Ishikawa (cell line): ENCODE results near the gene MAGI2.

ENCODE experiments used
- CEBPB ChIP-seq: IDR thresholded peaks from 2 replicates; pipeline ENCODE4 v1.6.1; 2012
- CREB1 ChIP-seq: IDR thresholded peaks from 2 replicates; pipeline ENCODE4 v1.6.1; 2012; ENCODE audit warnings: low read depth
- EGR1 ChIP-seq: IDR thresholded peaks from 2 replicates; pipeline ENCODE4 v1.6.1; 2012
- EP300 ChIP-seq: IDR thresholded peaks from 2 replicates; pipeline ENCODE4 v1.6.1; 2012; ENCODE audit warnings: borderline replicate concordance
- FOXM1 ChIP-seq: IDR thresholded peaks from 2 replicates; pipeline ENCODE4 v1.6.1; 2012; ENCODE audit warnings: low read depth, borderline replicate concordance
- NFIC ChIP-seq: IDR thresholded peaks from 2 replicates; pipeline ENCODE4 v1.6.1; 2012
- RAD21 ChIP-seq: IDR thresholded peaks from 2 replicates; pipeline ENCODE4 v1.6.1; 2012; ENCODE audit warnings: low read depth
- TAF1 ChIP-seq: IDR thresholded peaks from 2 replicates; pipeline ENCODE4 v1.6.1; 2012; ENCODE audit warnings: low read depth, mild to moderate bottlenecking
- TCF12 ChIP-seq: IDR thresholded peaks from 2 replicates; pipeline ENCODE4 v1.6.1; 2012; ENCODE audit warnings: low read depth
- TEAD4 ChIP-seq: IDR thresholded peaks from 2 replicates; pipeline ENCODE4 v1.6.1; 2012
- YY1 ChIP-seq: IDR thresholded peaks from 2 replicates; pipeline ENCODE4 v1.6.1; 2012; ENCODE audit warnings: low read depth
- ZBTB7A ChIP-seq: IDR thresholded peaks from 2 replicates; pipeline ENCODE4 v1.6.1; 2012; ENCODE audit warnings: low read depth
- TF ChIP-seq, protein P1 (sequence below): IDR thresholded peaks from 2 replicates; pipeline ENCODE4 v1.6.1; 2012; ENCODE audit warnings: low read depth, mild to moderate bottlenecking
- TF ChIP-seq, protein P2 (sequence below): IDR thresholded peaks from 2 replicates; pipeline ENCODE4 v1.6.1; 2012
- TF ChIP-seq, protein P3 (sequence below): IDR thresholded peaks from 2 replicates; pipeline ENCODE4 v1.6.1; 2012

MAGI2 gene

GRCh38 chr7:78780560-78780959, 672.9 kb downstream of the MAGI2 start:
- TF ChIP-seq ZBTB7A (no peak), EP300 (no peak), TCF12 (no peak), EGR1 (no peak), CREB1 (no peak), TEAD4 (no peak)
- TF ChIP-seq, protein P1, sequence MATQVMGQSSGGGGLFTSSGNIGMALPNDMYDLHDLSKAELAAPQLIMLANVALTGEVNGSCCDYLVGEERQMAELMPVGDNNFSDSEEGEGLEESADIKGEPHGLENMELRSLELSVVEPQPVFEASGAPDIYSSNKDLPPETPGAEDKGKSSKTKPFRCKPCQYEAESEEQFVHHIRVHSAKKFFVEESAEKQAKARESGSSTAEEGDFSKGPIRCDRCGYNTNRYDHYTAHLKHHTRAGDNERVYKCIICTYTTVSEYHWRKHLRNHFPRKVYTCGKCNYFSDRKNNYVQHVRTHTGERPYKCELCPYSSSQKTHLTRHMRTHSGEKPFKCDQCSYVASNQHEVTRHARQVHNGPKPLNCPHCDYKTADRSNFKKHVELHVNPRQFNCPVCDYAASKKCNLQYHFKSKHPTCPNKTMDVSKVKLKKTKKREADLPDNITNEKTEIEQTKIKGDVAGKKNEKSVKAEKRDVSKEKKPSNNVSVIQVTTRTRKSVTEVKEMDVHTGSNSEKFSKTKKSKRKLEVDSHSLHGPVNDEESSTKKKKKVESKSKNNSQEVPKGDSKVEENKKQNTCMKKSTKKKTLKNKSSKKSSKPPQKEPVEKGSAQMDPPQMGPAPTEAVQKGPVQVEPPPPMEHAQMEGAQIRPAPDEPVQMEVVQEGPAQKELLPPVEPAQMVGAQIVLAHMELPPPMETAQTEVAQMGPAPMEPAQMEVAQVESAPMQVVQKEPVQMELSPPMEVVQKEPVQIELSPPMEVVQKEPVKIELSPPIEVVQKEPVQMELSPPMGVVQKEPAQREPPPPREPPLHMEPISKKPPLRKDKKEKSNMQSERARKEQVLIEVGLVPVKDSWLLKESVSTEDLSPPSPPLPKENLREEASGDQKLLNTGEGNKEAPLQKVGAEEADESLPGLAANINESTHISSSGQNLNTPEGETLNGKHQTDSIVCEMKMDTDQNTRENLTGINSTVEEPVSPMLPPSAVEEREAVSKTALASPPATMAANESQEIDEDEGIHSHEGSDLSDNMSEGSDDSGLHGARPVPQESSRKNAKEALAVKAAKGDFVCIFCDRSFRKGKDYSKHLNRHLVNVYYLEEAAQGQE: no peak

DNA sequence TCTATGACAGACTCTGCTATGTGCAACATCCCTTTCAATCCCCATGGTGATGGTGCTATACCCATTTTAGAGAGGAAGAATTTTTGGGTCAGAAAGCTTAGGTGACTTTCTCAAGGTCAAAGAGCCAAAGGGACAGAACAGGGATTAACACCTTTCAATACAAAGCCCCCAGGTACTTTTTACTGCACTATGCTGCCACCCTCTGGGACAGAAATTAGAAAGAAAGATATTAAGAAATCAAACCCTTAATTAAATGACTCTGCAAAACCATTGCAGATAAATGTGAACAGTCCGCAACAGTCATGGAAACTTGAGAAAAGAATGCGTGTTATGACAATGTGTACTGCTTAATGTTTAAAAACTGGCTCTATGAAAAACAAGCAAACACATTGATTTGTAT, 673.7 kb downstream of the MAGI2 start:
- TF ChIP-seq, protein P2, sequence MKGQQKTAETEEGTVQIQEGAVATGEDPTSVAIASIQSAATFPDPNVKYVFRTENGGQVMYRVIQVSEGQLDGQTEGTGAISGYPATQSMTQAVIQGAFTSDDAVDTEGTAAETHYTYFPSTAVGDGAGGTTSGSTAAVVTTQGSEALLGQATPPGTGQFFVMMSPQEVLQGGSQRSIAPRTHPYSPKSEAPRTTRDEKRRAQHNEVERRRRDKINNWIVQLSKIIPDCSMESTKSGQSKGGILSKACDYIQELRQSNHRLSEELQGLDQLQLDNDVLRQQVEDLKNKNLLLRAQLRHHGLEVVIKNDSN: no peak
- TF ChIP-seq TEAD4 (no peak), ZBTB7A (no peak), YY1 (no peak)

DNA sequence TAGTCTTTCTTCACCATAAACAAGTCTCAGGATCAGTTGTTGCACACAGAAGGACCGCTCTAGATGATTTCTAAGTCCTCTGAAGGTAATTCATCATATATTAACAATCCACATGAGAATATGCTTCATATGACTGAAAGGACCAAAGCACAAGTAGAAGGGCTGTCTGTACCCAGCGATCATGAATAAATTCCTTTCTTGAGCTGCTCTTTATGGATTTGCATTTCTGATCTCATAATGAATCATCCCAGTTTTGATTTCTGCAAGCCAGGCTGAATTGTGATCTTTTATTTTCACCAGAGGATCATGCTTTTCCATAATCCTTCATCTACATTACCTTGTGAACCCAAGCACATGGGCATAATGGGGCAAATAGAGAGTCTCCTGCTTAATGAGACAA, 675.6 kb downstream of the MAGI2 start:
- TF ChIP-seq EP300: no peak
- TF ChIP-seq ZBTB7A: no peak
- no peak for TF ChIP-seq YY1
- TF ChIP-seq, protein P1: no peak
- TF ChIP-seq RAD21: no peak
- TF ChIP-seq TAF1: no peak
- no peak for TF ChIP-seq NFIC
- TF ChIP-seq EGR1: no peak
- no peak for TF ChIP-seq CREB1
- no peak for TF ChIP-seq FOXM1
- no peak for TF ChIP-seq TEAD4
- TF ChIP-seq TCF12: no peak
- TF ChIP-seq, protein P3, sequence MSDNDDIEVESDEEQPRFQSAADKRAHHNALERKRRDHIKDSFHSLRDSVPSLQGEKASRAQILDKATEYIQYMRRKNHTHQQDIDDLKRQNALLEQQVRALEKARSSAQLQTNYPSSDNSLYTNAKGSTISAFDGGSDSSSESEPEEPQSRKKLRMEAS: no peak
- TF ChIP-seq, protein P2: no peak
- no peak for TF ChIP-seq CEBPB

DNA sequence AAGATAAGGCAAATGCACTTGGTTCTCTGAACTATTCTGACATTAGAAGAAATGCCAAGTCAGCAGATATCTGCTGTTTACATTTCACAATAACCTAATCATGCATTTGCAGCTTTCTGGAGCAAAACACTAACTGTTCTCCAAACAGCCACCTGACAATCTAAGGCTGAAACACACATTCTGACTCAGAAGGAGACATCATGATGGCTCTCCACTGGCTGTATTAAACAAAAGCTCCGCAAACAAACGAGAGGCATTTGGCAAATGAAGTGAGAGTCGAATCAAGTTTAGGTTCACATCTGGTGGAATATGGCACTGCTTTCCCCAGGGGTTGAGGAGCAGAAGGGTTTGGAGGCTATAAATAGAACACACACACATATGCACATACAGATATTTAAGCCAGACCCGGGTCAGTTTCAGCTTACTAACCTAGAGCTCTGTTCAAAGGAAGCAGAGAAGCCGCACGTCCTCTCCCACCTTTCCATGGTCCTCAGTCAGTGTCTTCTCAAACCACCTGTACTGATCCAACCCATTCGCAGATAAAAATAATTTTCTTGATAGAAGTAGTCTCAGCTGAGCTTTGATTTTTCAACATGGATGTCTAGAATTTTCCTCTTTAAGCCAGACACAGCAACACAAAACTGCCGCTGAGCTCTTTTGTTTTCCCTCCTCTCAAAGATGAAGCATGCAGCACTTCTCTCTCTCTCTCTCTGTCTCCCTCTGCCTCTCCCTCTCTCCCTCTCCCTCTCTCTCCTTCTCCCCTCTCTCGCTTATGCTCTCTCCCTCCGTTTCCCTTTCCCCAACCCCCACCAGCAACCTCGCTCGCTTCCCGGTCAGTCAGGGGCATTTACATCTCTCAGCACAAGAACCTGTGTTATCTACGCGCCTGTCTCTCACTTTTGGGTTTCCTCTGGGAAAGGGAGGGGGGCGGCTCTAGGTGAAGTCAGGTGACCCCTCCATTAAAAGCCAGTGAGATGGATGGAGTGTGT, 682.8 kb downstream of the MAGI2 start:
- TF ChIP-seq EP300: no peak
- TF ChIP-seq NFIC: no peak
- no peak for TF ChIP-seq CREB1
- TF ChIP-seq ZBTB7A: no peak
- TF ChIP-seq, protein P2: no peak
- TF ChIP-seq TCF12: no peak
- no peak for TF ChIP-seq RAD21
- TF ChIP-seq, protein P3: no peak
- TF ChIP-seq, protein P1: no peak
- no peak for TF ChIP-seq CEBPB
- no peak for TF ChIP-seq EGR1
- no peak for TF ChIP-seq TEAD4
- no peak for TF ChIP-seq YY1
- TF ChIP-seq TAF1: no peak
- TF ChIP-seq FOXM1: no peak
